GM23248 (cell line): ENCODE results near the gene EGFLAM.

Experiments
- EZH2 ChIP-seq: fragments of 200-600 bp; sonication (generic); IDR thresholded peaks from 2 replicates; pipeline ENCODE4 v1.6.1; 2018; ENCODE audit warnings: antibody characterized with exemption, mild to moderate bottlenecking; ENCODE audit not compliant: insufficient read depth, poor library complexity, severe bottlenecking
- EZH2phosphoT487 ChIP-seq: fragments of 200-600 bp; sonication (generic); IDR thresholded peaks from 2 replicates; pipeline ENCODE4 v1.6.1; 2018; ENCODE audit warnings: antibody characterized with exemption, moderate library complexity, mild to moderate bottlenecking, low read depth; ENCODE audit not compliant: insufficient read depth

DNA sequence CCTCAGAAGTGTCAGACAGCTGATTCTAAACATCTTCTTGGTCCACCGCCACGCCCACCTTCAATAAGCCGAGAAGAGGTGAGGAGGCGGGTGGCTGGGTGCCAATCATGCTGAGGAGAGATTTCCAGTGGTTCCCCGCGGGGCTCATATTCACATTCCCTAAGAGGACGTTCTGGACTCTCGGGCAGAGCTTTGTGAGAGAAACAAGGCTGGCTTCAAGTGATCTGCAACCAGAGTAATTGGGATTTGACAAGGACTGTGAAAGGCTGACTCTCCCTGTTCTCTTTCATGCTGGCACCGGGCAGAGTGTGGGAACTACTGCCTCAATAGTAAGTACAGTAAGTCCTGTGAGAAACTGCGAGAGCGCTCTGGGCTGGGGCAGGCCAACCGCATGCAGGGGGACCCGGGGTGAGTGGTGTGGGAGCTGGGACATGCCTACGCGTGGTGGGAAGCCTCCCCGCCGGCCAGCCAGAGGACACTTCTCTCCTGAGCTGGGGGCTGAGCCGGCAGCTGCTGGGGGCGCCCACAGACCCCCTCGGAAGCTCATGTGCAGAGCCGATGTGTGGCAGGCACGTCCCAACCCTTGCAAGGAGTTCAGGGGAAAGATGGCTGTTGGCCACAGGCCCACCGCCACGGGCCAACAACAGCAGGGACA, 187.1 kb downstream of the EGFLAM start:
- TF ChIP-seq EZH2 (no peak), EZH2phosphoT487 (no peak)
